GM12872 (cell line): ENCODE results near the gene NUDCD3.

ENCODE experiments used
- CTCF ChIP-seq: IDR thresholded peaks from 3 replicates; pipeline ENCODE4 v1.5.1; 2011; ENCODE audit warnings: low read depth, mild to moderate bottlenecking, low read length, moderate library complexity; ENCODE audit not compliant: insufficient read depth

NUDCD3 gene

DNA sequence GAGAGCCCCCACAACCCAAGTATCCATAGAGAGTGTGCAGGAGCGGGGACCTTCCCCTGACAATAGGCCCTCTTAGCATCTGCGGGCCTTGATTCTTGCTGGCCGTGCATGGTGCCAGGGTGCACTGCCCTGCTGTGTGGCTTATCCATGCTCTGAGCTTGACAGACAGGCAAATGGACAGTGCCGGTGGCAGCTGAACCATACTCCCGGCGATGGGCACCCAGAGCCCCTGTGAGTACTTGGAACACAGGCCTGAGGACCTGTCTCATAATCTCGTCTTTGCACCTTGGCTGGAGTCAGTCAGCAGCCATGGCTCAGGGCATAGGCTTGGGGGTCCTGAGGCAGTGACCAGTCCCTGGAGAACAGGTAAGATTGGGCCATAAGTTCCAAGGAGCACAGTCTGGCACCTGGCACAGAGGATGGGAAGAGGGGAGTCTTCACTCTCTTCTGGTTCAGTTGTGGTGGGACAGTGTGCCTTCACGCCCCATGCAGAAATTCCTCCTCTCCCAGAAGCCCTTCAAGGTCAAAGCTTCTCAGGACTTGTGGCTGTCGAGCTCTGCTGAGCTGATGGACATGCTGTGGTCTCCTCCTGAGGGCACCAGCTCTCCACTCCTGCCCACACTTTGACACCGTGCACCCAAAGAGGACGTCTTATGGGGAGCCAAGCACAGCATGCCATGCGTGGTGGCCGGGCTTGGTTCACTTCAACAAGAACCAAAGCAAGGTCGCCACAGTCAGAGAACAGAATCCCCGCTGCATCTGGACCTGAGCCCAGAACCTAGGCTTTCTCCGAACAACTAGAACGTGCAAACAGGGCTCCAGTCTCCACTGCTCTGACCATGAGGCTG is 105.6 kb downstream of the NUDCD3 start:
- TF ChIP-seq CTCF, result no peak

- no peak for TF ChIP-seq CTCF
Observed at GRCh38 chr7:44383566-44383965, 106.9 kb downstream of the NUDCD3 start.

DNA sequence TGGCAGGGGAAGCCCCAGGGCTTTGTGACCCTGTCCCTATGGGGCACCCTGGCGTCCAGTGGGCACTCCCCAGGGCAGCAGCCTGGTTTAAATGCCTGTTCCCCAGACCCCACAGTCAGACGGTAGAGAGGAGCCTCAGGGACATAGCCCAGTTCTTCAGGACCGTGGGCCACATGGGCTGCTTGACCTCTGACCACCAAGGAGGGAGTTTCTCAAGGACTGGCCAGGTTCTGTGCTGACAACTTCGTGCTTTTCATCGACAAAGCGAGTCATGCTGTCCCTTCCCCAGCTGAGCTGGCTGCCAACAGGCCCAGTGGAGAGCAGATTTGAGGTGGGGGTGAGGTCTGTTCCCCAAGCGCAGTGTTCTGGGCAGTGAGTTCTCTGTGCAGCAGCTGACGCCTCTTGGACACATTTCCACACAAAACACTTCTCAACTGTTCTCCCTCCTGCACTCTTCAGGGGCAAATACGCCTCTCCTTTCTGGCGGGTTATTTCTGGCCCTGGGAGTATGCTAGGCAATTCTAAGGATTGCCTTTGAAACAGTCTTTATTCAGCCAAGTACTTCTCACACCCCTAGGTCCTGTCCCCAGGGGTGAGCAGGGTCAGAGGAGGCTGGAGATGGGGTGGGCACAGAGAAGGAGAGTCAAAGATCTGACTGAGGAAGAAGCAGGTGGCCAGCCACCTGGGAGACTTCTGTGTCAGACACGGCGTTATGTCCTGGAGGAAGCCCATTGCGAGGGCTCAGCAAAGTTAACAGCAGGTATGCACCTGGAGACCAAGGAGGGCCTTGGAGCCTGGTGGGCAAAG is 107.8 kb downstream of the NUDCD3 start:
- TF ChIP-seq CTCF, result no peak

GRCh38 chr7:44381494-44382220 is 108.8 kb downstream of the NUDCD3 start:
- TF ChIP-seq CTCF, result no peak

- no peak for TF ChIP-seq CTCF
Observed at GRCh38 chr7:44380831-44381493, 109.5 kb downstream of the NUDCD3 start.

DNA sequence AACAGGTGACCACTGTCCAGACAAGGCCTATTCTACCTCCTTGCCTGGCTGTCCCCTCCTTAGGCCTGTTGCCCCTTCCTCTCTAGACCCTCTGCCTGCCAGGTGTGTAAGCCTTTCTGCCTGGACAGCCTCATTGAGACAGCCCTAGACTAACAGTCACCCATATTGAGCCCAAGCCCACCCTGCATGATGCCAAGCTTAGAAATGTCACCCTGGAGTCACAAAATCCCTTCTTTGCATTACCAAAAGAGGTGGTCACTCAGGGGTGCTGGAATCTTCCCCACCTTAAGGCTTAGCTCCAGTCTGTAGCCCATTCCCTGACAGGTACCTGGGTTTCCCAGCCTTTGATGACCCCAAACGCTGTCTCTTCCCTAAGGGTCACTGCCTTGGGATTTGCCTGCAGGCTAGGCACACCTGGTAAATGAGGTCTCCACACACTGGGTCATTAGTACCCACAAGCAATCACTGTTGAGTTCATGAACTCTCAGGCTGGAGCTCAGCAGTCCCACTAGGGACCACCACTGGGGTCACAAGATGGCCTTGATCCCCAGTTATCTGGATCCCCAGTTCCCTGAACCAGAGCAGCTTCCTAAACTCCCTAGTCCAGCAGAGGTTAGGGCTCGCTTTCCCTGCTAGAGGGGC is 110.1 kb downstream of the NUDCD3 start:
- no peak for TF ChIP-seq CTCF
